ENCODE measurements around the gene PRDM5. TPM values are rescaled to one million over a fixed set of nuclear protein-coding genes. Genes with fewer than 3 reads are reported as not detected.

PRDM5 gene
- total RNA-seq, 1 donor from 2014 or later: 9.0 TPM

DNA sequence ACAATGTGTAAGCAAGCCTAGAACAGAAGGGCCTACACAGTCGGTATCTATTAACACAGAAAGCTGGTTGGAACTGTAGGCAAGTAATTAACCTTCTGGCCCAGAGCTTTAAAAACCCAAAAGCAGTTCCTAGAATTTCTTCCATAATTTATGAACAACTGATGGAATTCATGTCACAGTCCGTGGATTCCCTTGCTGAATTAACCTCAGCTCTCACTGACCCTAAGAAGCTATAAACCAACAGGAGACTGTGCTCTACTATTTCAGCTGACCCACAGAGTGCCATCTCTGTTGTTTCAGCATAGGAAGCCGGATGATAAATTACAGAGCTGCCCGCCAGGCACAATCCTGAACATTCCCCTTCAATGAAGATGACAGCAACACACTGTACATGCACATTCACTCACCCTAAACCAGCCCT lies 157.3 kb downstream of the PRDM5 start:
- Histone ChIP-seq H3K27me3 (ENCODE audit: control insufficient read depth, insufficient read depth, low read length) (no peaks in the 10 kb centered on the region), H3K4me3 (ENCODE audit: low read depth, low read length) (no peak overlapping the region), H3K36me3 (ENCODE audit: control insufficient read depth, insufficient read depth, low read length) (no peaks in the 10 kb centered on the region)
- FAIRE-seq: no peak
- no peak for DNase-seq (ENCODE audit: low read depth)
- no peak for TF ChIP-seq CTCF (IDR thresholded peaks at IDR 0.05; ENCODE audit: insufficient read depth, low read length, severe bottlenecking)

DNA sequence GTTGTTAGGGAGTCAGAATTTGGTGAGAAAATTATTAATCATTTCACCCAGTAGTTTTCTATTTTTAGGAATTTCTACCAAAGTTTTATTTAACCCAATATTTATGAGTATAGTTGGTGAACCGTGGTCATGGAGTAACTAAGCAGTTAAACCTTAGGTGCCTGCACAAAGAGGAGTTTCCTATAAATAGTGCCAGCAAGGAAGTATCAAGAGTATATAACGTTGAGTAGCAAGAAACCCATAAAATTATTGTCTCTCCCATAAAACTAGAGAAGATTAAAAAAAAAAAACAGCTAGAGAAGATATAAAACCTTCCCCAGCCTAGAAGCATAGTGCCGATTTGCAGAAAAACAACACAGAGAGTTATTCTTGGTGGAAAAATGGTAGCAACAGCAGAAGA lies 158.9 kb downstream of the PRDM5 start:
- no peak for FAIRE-seq

GRCh38 chr4:120761070-120761469 lies 161.5 kb downstream of the PRDM5 start:
- no peaks in the 10 kb centered on the region for H3K36me3 ChIP-seq (ENCODE audit: control insufficient read depth, insufficient read depth, low read length)
- FAIRE-seq (no peak), DNase-seq (ENCODE audit: low read depth) (no peak)
- no peak overlapping the region for H3K4me3 ChIP-seq (ENCODE audit: low read depth, low read length)
- H3K27me3 ChIP-seq (ENCODE audit: control insufficient read depth, insufficient read depth, low read length): no peaks in the 10 kb centered on the region
- no peak for TF ChIP-seq CTCF (IDR thresholded peaks at IDR 0.05; ENCODE audit: insufficient read depth, low read length, severe bottlenecking)

More for the DNA sequence above, 158.9 kb downstream of the PRDM5 start:
- DNase-seq (ENCODE audit: low read depth): no peak
- no peaks in the 10 kb centered on the region for H3K36me3 ChIP-seq (ENCODE audit: control insufficient read depth, insufficient read depth, low read length)
- no peak for TF ChIP-seq CTCF (IDR thresholded peaks at IDR 0.05; ENCODE audit: insufficient read depth, low read length, severe bottlenecking)
- no peak overlapping the region for H3K4me3 ChIP-seq (ENCODE audit: low read depth, low read length)
- H3K27me3 ChIP-seq (ENCODE audit: control insufficient read depth, insufficient read depth, low read length): no peaks in the 10 kb centered on the region

DNA sequence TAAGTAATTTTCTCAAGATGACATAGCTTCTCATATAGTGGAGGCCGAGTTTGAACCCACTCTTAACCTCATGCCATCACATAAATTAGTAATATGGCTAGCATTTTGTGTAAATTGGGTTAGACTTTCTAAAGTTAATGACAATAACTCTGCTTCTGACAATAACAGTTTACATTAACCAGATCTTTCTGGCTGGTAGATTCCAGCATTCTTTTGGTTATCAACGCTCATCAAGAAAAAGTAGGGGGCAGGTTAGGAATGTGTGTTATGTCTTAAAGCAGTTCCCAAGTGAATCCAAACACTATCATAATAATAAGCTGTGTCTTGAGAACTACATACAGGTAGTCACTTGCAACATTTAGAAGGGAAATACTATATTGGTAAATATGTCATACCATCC lies 162.5 kb downstream of the PRDM5 start:
- no peak for DNase-seq (ENCODE audit: low read depth)
- no peak for TF ChIP-seq CTCF (IDR thresholded peaks at IDR 0.05; ENCODE audit: insufficient read depth, low read length, severe bottlenecking)
- H3K27me3 ChIP-seq (ENCODE audit: control insufficient read depth, insufficient read depth, low read length): no peaks in the 10 kb centered on the region
- H3K4me3 ChIP-seq (ENCODE audit: low read depth, low read length): no peak overlapping the region
- no peak for FAIRE-seq
- H3K36me3 ChIP-seq (ENCODE audit: control insufficient read depth, insufficient read depth, low read length): no peaks in the 10 kb centered on the region

DNA sequence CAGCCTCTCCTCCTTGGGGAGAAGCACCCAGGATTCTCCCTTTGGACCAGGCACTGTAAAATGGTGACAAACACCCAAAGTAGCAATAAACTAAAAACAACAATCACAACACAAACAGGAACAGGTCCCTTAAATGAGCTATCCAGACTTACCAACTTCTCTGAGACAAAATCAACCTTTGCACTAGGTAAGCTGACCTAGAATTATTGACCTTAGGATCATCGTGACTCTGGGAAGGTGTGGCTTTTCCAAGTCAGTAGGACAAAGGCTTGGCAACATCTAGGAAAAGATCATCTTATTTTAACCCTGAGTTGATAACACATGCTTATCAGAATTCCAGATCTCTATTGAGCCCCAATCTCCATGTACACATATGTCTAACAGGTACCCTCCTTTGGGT lies 166.7 kb downstream of the PRDM5 start:
- DNase-seq (ENCODE audit: low read depth): no peak
- no peak for FAIRE-seq
- Histone ChIP-seq H3K27me3 (ENCODE audit: control insufficient read depth, insufficient read depth, low read length) (no peaks in the 10 kb centered on the region), H3K36me3 (ENCODE audit: control insufficient read depth, insufficient read depth, low read length) (no peaks in the 10 kb centered on the region), H3K4me3 (ENCODE audit: low read depth, low read length) (no peak overlapping the region)
- no peak for TF ChIP-seq CTCF (IDR thresholded peaks at IDR 0.05; ENCODE audit: insufficient read depth, low read length, severe bottlenecking)

DNA sequence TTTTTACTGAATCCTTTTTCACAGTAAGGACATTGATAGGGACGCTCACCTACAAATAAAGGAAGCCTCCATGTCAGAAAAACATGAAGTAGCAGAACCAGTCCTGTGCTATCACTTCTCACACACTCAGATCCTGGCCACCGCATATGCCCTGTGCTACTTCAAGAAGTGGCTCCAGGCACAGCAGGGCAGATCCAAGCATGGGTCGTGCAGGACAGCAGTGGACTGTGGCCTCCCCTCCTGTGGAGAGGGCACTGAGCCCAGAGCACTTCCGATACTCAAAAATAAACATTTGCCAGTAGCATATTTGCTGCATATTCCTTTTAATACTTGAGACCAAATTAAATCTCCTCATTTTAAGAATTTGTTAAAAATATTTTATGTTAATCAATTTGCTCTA lies 167.9 kb downstream of the PRDM5 start:
- Histone ChIP-seq H3K36me3 (ENCODE audit: control insufficient read depth, insufficient read depth, low read length) (no peaks in the 10 kb centered on the region), H3K4me3 (ENCODE audit: low read depth, low read length) (no peak overlapping the region), H3K27me3 (ENCODE audit: control insufficient read depth, insufficient read depth, low read length) (no peaks in the 10 kb centered on the region)
- TF ChIP-seq CTCF (IDR thresholded peaks at IDR 0.05; ENCODE audit: insufficient read depth, low read length, severe bottlenecking): no peak
- DNase-seq (ENCODE audit: low read depth) (no peak), FAIRE-seq (no peak)
